Gastroesophageal sphincter (tissue), 3 donors: ENCODE results near the gene SEC14L2.

Source experiments
- EP300 ChIP-seq: sonication (generic); formaldehyde crosslinking; IDR thresholded peaks from one replicate; pipeline ENCODE4 v1.6.1; 2017; ENCODE audit warnings: antibody characterized with exemption, mild to moderate bottlenecking
- POLR2A ChIP-seq, 2 donors: fragments of 450-650 bp; IDR thresholded peaks; one replicate each; pipeline ENCODE4 v1.6.1; 2017; ENCODE audit warnings: antibody characterized with exemption in 2 of 2, mild to moderate bottlenecking in 2 of 2, moderate library complexity in 1 of 2
- POLR2AphosphoS5 ChIP-seq: sonication (generic); formaldehyde crosslinking; IDR thresholded peaks from one replicate; pipeline ENCODE4 v1.6.1; 2017; ENCODE audit warnings: antibody characterized with exemption
- TF ChIP-seq, protein P1 (sequence below), 4 experiments: fragments of 200-600 bp in 2 of 4; fragments of 450-650 bp in 2 of 4; sonication (generic) in 1 of 4; IDR thresholded peaks; one replicate each; pipeline ENCODE4 v1.5.1; 2017 to 2019; ENCODE audit warnings: antibody characterized with exemption in 4 of 4, mild to moderate bottlenecking in 2 of 4, moderate library complexity in 2 of 4

DNA sequence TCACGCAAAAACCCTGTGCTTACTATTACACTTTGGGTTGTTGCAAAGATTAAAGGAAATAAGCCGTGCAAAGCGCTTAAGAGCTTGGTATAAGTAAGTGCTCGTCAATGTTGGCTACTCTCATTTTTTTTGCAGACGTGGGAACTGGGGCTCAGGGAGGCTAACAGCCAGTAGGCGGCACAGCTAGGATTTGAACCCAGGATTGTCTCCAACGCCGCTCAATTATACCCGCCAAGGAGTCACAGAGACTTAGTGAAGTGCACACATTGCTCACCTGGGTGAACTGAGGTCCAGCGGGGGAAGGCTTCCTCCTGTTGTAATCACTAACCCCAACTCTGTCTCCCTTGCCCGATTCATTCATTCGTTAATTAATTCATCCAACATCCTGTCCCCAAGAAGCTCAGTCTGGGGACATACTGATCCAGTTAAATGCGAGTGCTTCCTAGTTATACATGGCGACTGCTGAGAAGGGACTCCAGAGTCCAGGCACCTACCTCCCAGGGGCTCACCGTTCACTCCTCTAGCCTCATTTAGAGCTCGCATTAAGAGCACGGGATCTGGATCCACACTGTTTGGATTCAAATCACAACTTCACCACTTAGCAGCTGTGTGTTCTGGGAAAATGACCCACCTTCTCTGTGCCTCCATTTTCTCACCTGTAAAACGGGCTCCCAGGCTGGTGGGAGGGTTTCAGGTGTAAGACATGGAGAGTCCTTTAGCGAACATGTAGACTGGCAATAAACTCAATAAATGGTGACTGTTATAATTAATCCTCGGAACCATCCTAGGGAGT lies 27.9 kb downstream of the SEC14L2 start:
- TF ChIP-seq, protein P1, sequence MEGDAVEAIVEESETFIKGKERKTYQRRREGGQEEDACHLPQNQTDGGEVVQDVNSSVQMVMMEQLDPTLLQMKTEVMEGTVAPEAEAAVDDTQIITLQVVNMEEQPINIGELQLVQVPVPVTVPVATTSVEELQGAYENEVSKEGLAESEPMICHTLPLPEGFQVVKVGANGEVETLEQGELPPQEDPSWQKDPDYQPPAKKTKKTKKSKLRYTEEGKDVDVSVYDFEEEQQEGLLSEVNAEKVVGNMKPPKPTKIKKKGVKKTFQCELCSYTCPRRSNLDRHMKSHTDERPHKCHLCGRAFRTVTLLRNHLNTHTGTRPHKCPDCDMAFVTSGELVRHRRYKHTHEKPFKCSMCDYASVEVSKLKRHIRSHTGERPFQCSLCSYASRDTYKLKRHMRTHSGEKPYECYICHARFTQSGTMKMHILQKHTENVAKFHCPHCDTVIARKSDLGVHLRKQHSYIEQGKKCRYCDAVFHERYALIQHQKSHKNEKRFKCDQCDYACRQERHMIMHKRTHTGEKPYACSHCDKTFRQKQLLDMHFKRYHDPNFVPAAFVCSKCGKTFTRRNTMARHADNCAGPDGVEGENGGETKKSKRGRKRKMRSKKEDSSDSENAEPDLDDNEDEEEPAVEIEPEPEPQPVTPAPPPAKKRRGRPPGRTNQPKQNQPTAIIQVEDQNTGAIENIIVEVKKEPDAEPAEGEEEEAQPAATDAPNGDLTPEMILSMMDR (IDR thresholded peaks at IDR 0.05), result peak in 1 of 4 experiments; percentile 6
- TF ChIP-seq EP300 (no peak), POLR2A (IDR thresholded peaks at IDR 0.05) (no peak), POLR2AphosphoS5 (no peak)
